Osteocyte (in vitro differentiated cells): ENCODE data around the gene ADAMTSL3. TPM values are rescaled to one million over a fixed set of nuclear protein-coding genes. Genes with fewer than 3 reads are reported as not detected.

Experiments
- DNase-seq: peaks from one replicate; pipeline ENCODE4 v3.0.0; 2021; ENCODE audit warnings: mixed read lengths; ENCODE audit not compliant: unreplicated experiment; ENCODE audit errors: extremely low spot score
- H3K27ac Mint-ChIP-seq: one replicate; pipeline ENCODE4 v1.8.0; 2021; ENCODE audit warnings: mild to moderate bottlenecking, mixed read lengths; ENCODE audit not compliant: unreplicated experiment
- H3K27me3 Mint-ChIP-seq: one replicate; pipeline ENCODE4 v1.8.0; 2021; ENCODE audit warnings: mixed read lengths; ENCODE audit not compliant: unreplicated experiment
- H3K36me3 Mint-ChIP-seq: one replicate; pipeline ENCODE4 v1.8.0; 2021; ENCODE audit warnings: mixed read lengths; ENCODE audit not compliant: unreplicated experiment
- H3K4me1 Mint-ChIP-seq: one replicate; pipeline ENCODE4 v1.8.0; 2021; ENCODE audit warnings: mixed read lengths; ENCODE audit not compliant: unreplicated experiment
- H3K4me3 Mint-ChIP-seq: one replicate; pipeline ENCODE4 v1.8.0; 2021; ENCODE audit warnings: mild to moderate bottlenecking, moderate library complexity, mixed read lengths; ENCODE audit not compliant: unreplicated experiment
- H3K9me3 Mint-ChIP-seq: one replicate; pipeline ENCODE4 v1.8.0; 2021; ENCODE audit warnings: mixed read lengths; ENCODE audit not compliant: unreplicated experiment
- total RNA-seq: library from RNA; stranded (reverse); gene quantifications from 2 replicates; pipeline ENCODE4 v1.2.1, GENCODE V29; 2021
- TF ChIP-seq, protein P1 (sequence below): fragments of 200-600 bp; sonication (generic); IDR thresholded peaks from 2 replicates; pipeline ENCODE4 v1.5.0; 2021; ENCODE audit warnings: antibody characterized with exemption, mild to moderate bottlenecking, moderate library complexity

The ADAMTSL3 gene
- total RNA-seq, 1 donor from 2014 or later = not detected

DNA sequence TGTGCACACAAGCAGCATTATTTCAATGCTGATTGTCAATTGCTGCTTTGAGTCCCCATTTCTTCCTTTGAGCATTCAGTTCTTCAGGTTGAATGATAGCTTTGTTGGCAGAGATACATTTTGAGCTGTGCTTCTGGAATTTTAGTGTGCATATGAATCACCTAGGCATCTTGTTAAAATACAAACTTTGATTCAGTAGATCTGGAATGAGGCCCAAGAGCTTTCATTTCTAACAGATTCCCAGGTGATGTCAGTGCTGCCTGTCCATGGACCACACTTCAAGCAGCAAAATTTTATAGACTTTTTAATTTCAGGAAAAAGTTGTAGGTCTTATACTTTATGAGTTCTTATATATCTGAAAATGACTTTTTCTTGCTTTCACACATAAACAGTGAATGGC lies 131.1 kb downstream of the ADAMTSL3 start:
- DNase-seq = no peak

DNA sequence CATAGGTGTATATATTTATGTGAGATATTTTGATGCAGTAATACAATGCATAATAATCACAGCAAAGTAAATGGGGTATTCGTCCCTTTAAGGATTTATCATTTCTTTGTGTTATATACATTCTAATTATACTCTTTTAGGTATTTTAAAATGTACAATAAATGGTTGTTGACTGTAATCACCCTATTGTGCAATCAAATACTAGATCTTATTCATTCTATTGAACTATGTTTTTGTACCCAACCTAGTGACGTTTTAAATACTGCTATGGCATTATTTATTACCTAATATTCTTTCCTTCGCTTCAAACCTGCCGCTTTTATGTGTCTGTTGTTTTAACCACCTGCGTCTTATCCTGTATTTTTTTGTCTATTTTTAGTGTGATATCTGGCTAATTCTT lies 132.4 kb downstream of the ADAMTSL3 start:
- no peaks in the 10 kb centered on the region for H3K36me3 Mint-ChIP-seq
- H3K4me3 Mint-ChIP-seq = no peak overlapping the region
- no peaks in the 10 kb centered on the region for H3K4me1 Mint-ChIP-seq
- H3K27ac Mint-ChIP-seq = no peak overlapping the region
- H3K9me3 Mint-ChIP-seq = peaks cover 13% of the 10 kb centered on the region
- DNase-seq = no peak
- TF ChIP-seq, protein P1, sequence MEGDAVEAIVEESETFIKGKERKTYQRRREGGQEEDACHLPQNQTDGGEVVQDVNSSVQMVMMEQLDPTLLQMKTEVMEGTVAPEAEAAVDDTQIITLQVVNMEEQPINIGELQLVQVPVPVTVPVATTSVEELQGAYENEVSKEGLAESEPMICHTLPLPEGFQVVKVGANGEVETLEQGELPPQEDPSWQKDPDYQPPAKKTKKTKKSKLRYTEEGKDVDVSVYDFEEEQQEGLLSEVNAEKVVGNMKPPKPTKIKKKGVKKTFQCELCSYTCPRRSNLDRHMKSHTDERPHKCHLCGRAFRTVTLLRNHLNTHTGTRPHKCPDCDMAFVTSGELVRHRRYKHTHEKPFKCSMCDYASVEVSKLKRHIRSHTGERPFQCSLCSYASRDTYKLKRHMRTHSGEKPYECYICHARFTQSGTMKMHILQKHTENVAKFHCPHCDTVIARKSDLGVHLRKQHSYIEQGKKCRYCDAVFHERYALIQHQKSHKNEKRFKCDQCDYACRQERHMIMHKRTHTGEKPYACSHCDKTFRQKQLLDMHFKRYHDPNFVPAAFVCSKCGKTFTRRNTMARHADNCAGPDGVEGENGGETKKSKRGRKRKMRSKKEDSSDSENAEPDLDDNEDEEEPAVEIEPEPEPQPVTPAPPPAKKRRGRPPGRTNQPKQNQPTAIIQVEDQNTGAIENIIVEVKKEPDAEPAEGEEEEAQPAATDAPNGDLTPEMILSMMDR = no peak
- H3K27me3 Mint-ChIP-seq = no peaks in the 10 kb centered on the region

More for the DNA sequence above, 131.1 kb downstream of the ADAMTSL3 start:
- TF ChIP-seq, protein P1 = no peak
- Mint-ChIP-seq H3K27me3 (no peaks in the 10 kb centered on the region), H3K4me3 (no peak overlapping the region), H3K4me1 (no peaks in the 10 kb centered on the region), H3K36me3 (no peaks in the 10 kb centered on the region), H3K27ac (no peak overlapping the region), H3K9me3 (peaks cover 16% of the 10 kb centered on the region)

DNA sequence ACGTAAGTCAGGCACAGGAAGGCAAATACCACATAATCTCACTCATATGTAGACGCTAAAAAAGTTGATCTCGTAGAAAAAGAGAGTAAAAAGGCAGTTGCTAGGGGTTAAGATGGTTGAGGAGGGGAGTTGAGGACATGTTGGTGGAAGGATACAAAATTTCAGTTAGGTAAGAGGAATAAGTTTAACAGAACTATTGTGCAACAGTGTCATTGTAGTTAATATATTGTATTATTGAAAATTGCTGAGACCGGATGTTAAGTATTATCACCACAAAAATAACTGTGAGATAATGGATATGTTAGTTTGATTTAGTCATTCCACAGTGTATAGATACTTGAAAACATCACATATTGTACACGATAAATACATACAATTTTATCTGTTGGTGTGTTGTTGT lies 139.1 kb downstream of the ADAMTSL3 start:
- Mint-ChIP-seq H3K27me3 (no peaks in the 10 kb centered on the region), H3K4me1 (no peaks in the 10 kb centered on the region), H3K36me3 (no peaks in the 10 kb centered on the region), H3K27ac (no peak overlapping the region), H3K4me3 (no peak overlapping the region), H3K9me3 (no peaks in the 10 kb centered on the region)
- TF ChIP-seq, protein P1 = no peak
- DNase-seq = no peak

DNA sequence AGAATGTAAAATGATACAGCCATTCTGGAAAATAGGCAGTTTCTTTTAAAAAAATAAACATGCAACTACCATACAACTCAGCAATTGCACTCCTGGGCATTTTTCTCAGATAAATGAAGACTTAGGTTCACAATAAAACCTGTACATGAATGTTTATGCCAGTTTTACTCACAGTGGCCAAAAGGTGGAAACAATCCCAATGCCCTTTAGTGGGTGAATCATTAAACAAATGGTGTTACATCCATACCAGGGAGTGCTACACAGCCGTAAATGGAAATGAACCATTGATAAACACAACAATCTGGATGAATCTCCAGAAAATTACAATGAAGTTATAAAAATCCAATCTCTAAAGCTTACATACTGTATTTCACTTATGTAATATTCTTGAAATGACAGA lies 140.3 kb downstream of the ADAMTSL3 start:
- H3K9me3 Mint-ChIP-seq = no peaks in the 10 kb centered on the region
- no peaks in the 10 kb centered on the region for H3K36me3 Mint-ChIP-seq
- TF ChIP-seq, protein P1 = no peak
- H3K4me1 Mint-ChIP-seq = no peaks in the 10 kb centered on the region
- no peaks in the 10 kb centered on the region for H3K27me3 Mint-ChIP-seq
- H3K27ac Mint-ChIP-seq = no peak overlapping the region
- H3K4me3 Mint-ChIP-seq = no peak overlapping the region
- no peak for DNase-seq

DNA sequence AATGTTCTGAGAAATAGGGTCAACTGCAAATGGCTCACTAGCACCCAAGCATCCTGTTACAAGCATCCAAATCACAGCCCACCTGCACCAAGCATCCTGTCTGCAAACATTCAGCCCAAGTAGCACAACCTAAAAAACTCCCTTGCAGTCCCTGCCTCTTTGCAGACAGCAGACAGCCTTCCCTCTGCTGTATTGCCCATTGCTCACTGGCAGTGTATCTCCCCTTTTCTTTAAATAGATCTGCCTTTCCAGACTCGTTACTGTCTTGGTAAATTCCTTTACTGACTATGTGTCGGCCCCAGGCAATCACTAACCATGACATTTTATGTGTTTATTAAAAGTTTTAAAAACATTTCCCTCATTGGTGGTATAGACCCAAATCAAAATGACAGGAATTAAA lies 155.4 kb downstream of the ADAMTSL3 start:
- TF ChIP-seq, protein P1 = no peak
- Mint-ChIP-seq H3K9me3 (peaks cover 5% of the 10 kb centered on the region), H3K4me3 (no peak overlapping the region), H3K27me3 (no peaks in the 10 kb centered on the region), H3K36me3 (no peaks in the 10 kb centered on the region), H3K4me1 (no peaks in the 10 kb centered on the region), H3K27ac (no peak overlapping the region)
- DNase-seq = no peak
